Activated T-helper 1 cell treated with anti-CD3 and anti-CD28 coated beads, Interleukin-12 subunit alpha, Interleukin-12 subunit beta, Interleukin-2, Interleukin-4 antibody, amounts not matched to agents 30 ng/mL and 10 ng/mL and 1 ng/mL, durations not matched to agents 14 hours and 24 hours and 36 hours (primary cell): Measurements from ENCODE around the gene GNB1L. TPM values are rescaled to one million over a fixed set of nuclear protein-coding genes. Genes with fewer than 3 reads are reported as not detected.

Experiments used
- DNase-seq: peaks from one replicate; pipeline ENCODE4 v3.0.0; 2021; ENCODE audit warnings: low spot score
- H3K27ac Mint-ChIP-seq: one replicate; pipeline ENCODE4 v1.8.0; 2021; ENCODE audit warnings: mild to moderate bottlenecking, mixed read lengths
- H3K27me3 Mint-ChIP-seq: one replicate; pipeline ENCODE4 v1.8.0; 2022; ENCODE audit warnings: mild to moderate bottlenecking, moderate library complexity, mixed read lengths; ENCODE audit not compliant: insufficient read depth
- H3K36me3 Mint-ChIP-seq: one replicate; pipeline ENCODE4 v1.8.0; 2021; ENCODE audit warnings: low read depth, mixed read lengths
- H3K4me1 Mint-ChIP-seq: one replicate; pipeline ENCODE4 v1.8.0; 2021; ENCODE audit warnings: low read depth, mixed read lengths
- H3K4me3 Mint-ChIP-seq: one replicate; pipeline ENCODE4 v1.8.0; 2021; ENCODE audit warnings: mild to moderate bottlenecking, moderate library complexity, mixed read lengths
- H3K9me3 Mint-ChIP-seq: one replicate; pipeline ENCODE4 v1.8.0; 2021; ENCODE audit warnings: mixed read lengths
- intact Hi-C: fragments of 100-400 bp; cut with micrococcal nuclease; formaldehyde crosslinking; loops from one replicate; pipeline ENCODE4 v1.15.1; 2024
- total RNA-seq: library from RNA; stranded (reverse); gene quantifications from 2 replicates; pipeline ENCODE4 v1.2.3, GENCODE V29; 2022

The GNB1L gene
- 20.6 and 21.5 TPM in 2 replicates for total RNA-seq

- Mint-ChIP-seq H3K4me1 (peaks cover 40% of the 10 kb centered on the region), H3K36me3 (peaks cover 12% of the 10 kb centered on the region), H3K27me3 (no peaks in the 10 kb centered on the region), H3K4me3 (peak within 1 kb of the TSS; percentile 98), H3K27ac (peak within 1 kb of the TSS; percentile 91), H3K9me3 (no peaks in the 10 kb centered on the region)
- peak; percentile 97 for DNase-seq
- intact Hi-C loops, result loop anchor here (1.0 to 10.0 kb wide), 7 partner anchors 37 to 470 kb away; partner anchors contain the start of genes C22orf39, CDC45, COMT and DGCR6L
Measured at GRCh38 chr22:19854778-19855503, at the start of gene GNB1L, which contains the start of gene RTL10. TSS of gene GNB1L (minus strand) at chr22:19854874. CDS start at chr22:19821355, 33,519 bp downstream. TSS of gene RTL10 (minus strand) at chr22:19854874. CDS start at chr22:19852261, 2,613 bp downstream.

DNA sequence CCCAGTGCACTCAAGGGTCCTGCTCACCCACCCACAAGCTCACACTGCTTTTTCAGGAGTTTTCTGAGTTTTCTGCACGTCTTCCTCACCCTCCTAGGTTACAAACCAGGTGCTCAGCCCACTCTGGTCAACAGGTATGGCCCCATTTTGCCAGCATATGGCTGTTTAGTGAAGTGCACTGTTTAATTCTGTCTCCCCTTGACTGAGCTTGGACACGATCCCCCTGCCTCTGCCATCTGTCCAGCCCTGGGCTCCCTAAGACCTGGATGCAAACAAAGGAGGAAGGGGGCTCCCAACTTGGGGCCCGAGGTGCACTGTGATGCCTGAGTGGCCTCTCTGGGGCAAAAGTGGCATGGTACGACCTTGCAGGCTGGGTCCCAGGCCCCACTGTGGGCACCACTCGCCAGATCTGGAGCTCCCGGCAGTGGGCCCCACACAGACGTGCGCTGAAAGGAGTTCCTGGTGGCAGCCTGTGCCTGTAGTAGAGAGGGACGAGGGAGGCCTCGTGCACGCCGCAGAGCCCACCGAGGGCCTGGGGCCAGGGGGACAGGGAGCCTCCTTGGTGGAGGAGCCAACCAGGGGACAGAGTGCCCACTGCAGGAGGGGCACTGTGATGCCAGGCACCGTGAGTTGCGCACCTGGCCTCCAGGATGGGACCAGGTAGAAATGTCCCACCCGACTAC lies 49.6 kb upstream of the GNB1L start:
- Mint-ChIP-seq H3K27ac (no peak overlapping the region), H3K4me3 (no peak overlapping the region), H3K4me1 (no peaks in the 10 kb centered on the region), H3K27me3 (no peaks in the 10 kb centered on the region), H3K36me3 (peaks cover 3% of the 10 kb centered on the region), H3K9me3 (no peaks in the 10 kb centered on the region)
- intact Hi-C loops, result no loop called here
- no peak for DNase-seq

DNA sequence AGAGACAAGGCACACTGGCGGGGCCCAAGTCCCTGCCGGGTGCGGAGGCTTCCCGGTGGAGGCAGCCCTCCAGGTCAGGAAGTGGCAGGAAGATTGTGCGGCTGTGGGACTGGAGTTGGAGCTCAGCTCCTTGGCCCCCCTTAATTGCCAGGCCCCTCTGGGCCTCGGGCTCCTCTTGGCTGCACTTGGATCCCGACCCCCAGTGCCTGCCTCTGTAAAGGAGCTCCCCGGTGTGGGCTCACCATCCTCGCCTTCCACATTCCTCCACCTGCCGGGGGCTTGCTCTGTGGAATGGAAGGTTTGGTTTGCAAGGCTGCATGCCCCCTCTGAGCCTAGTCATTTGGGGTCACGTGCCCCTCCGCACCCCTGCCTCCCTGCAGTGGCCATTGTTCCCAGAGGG lies 48.8 kb upstream of the GNB1L start:
- Mint-ChIP-seq H3K36me3 (peaks cover 3% of the 10 kb centered on the region), H3K9me3 (no peaks in the 10 kb centered on the region)
- intact Hi-C loops, result no loop called here

GRCh38 chr22:19903031-19903430 lies 48.4 kb upstream of the GNB1L start:
- H3K36me3 Mint-ChIP-seq, result peaks cover 3% of the 10 kb centered on the region
- H3K4me3 Mint-ChIP-seq, result no peak overlapping the region
- no peak for DNase-seq
- no peak overlapping the region for H3K27ac Mint-ChIP-seq
- H3K27me3 Mint-ChIP-seq, result no peaks in the 10 kb centered on the region
- intact Hi-C loops, result no loop called here
- no peaks in the 10 kb centered on the region for H3K4me1 Mint-ChIP-seq
- H3K9me3 Mint-ChIP-seq, result no peaks in the 10 kb centered on the region

More for the DNA sequence above, 48.8 kb upstream of the GNB1L start:
- H3K27me3 Mint-ChIP-seq, result no peaks in the 10 kb centered on the region
- H3K4me3 Mint-ChIP-seq, result no peak overlapping the region
- no peaks in the 10 kb centered on the region for H3K4me1 Mint-ChIP-seq
- H3K27ac Mint-ChIP-seq, result no peak overlapping the region
- no peak for DNase-seq

GRCh38 chr22:19902245-19902715 lies 47.6 kb upstream of the GNB1L start:
- no peak overlapping the region for H3K4me3 Mint-ChIP-seq
- DNase-seq, result no peak
- H3K9me3 Mint-ChIP-seq, result no peaks in the 10 kb centered on the region
- no peaks in the 10 kb centered on the region for H3K27me3 Mint-ChIP-seq
- peaks cover 3% of the 10 kb centered on the region for H3K36me3 Mint-ChIP-seq
- H3K4me1 Mint-ChIP-seq, result no peaks in the 10 kb centered on the region
- H3K27ac Mint-ChIP-seq, result no peak overlapping the region
- intact Hi-C loops, result no loop called here

DNA sequence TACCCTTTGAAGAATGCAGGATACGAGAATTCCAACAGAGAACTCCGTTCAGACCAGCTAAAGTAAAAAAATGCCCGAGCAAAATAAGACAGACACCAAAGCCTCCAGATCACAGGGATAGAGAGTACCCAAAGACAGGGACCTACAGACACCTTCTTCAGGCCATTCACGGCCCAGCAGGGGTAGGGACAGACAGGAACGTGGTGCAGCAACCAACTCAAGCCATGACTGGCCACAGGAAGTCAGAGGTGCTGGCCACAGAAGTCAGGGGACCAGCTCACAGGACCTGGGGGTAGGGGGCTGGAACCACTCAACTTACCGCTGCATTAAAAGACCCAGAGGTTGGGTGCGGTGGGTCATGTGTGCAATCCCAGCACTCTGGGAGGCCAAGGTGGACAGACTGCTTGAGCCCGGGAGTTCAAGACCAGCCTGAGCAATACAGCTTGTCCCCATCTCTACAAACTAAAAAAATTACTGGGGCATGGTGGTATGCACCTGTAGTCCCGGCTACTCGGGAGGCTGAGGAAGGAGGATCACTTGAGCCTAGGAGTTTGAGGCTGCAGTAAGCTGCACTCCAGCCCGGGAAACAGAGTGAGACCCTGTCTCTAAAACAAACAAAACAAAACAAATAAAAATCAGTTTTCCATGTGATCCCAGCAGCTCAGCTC lies 47.0 kb upstream of the GNB1L start:
- no peaks in the 10 kb centered on the region for H3K4me1 Mint-ChIP-seq
- H3K36me3 Mint-ChIP-seq, result peaks cover 3% of the 10 kb centered on the region
- no peaks in the 10 kb centered on the region for H3K27me3 Mint-ChIP-seq
- no peak for DNase-seq
- H3K27ac Mint-ChIP-seq, result no peak overlapping the region
- no peak overlapping the region for H3K4me3 Mint-ChIP-seq
- intact Hi-C loops, result no loop called here
- no peaks in the 10 kb centered on the region for H3K9me3 Mint-ChIP-seq

GRCh38 chr22:19900707-19901436 lies 46.2 kb upstream of the GNB1L start:
- H3K36me3 Mint-ChIP-seq, result no peaks in the 10 kb centered on the region
- H3K4me3 Mint-ChIP-seq, result no peak overlapping the region
- H3K27ac Mint-ChIP-seq, result no peak overlapping the region
- no peak for DNase-seq
- H3K27me3 Mint-ChIP-seq, result no peaks in the 10 kb centered on the region
- H3K9me3 Mint-ChIP-seq, result no peaks in the 10 kb centered on the region
- H3K4me1 Mint-ChIP-seq, result no peaks in the 10 kb centered on the region
- intact Hi-C loops, result no loop called here

DNA sequence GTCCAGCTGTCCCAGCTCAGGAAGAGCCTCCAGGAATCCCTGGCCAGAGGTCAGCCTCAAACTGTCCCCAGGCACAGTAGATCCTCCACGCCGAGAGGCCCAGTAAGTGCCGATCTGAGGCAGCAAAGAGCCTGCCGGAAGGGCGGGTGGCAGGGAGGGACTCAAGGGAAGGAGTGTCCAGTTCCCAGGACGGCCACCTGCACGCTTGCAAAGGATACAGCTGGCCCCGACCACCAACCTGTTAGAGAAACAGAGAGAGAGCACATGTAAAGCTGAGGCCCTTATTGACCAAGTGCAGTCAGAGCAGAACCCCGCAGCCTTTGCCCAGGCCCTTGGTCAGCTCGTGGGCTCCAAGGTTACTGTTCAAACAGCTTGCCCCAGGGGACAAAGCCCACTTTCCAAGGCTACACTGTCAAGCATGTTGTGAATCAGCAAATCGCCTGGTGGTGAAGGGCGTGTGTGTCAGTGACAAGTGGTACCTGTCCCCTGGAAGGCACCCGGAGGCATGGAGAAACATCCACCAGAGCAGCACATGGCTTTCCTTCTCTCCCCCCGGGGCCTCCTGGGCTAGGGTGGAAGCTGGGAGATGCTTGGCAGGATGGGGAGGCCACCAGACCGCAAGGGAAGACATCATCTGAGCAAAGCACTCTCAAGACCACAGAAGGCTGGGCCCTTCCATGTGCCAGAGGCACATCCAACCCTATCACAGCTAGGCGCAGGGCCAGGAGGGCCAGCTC lies 44.3 kb upstream of the GNB1L start:
- no peak for DNase-seq
- Mint-ChIP-seq H3K27ac (peak overlapping the region; percentile 48), H3K4me3 (no peak overlapping the region), H3K27me3 (no peaks in the 10 kb centered on the region), H3K36me3 (no peaks in the 10 kb centered on the region), H3K4me1 (no peaks in the 10 kb centered on the region), H3K9me3 (no peaks in the 10 kb centered on the region)
- intact Hi-C loops, result no loop called here

- H3K27ac Mint-ChIP-seq, result no peak overlapping the region
- no peaks in the 10 kb centered on the region for H3K27me3 Mint-ChIP-seq
- H3K9me3 Mint-ChIP-seq, result no peaks in the 10 kb centered on the region
- intact Hi-C loops, result no loop called here
- DNase-seq, result no peak
- H3K36me3 Mint-ChIP-seq, result no peaks in the 10 kb centered on the region
- H3K4me1 Mint-ChIP-seq, result no peaks in the 10 kb centered on the region
- no peak overlapping the region for H3K4me3 Mint-ChIP-seq
Measured at GRCh38 chr22:19898145-19898544, 43.5 kb upstream of the GNB1L start.

- Mint-ChIP-seq H3K27me3 (no peaks in the 10 kb centered on the region), H3K9me3 (no peaks in the 10 kb centered on the region), H3K36me3 (no peaks in the 10 kb centered on the region), H3K4me3 (no peak overlapping the region), H3K27ac (no peak overlapping the region), H3K4me1 (peaks cover 4% of the 10 kb centered on the region)
- intact Hi-C loops, result no loop called here
- DNase-seq, result no peak
Measured at GRCh38 chr22:19897726-19898125, 43.1 kb upstream of the GNB1L start.

DNA sequence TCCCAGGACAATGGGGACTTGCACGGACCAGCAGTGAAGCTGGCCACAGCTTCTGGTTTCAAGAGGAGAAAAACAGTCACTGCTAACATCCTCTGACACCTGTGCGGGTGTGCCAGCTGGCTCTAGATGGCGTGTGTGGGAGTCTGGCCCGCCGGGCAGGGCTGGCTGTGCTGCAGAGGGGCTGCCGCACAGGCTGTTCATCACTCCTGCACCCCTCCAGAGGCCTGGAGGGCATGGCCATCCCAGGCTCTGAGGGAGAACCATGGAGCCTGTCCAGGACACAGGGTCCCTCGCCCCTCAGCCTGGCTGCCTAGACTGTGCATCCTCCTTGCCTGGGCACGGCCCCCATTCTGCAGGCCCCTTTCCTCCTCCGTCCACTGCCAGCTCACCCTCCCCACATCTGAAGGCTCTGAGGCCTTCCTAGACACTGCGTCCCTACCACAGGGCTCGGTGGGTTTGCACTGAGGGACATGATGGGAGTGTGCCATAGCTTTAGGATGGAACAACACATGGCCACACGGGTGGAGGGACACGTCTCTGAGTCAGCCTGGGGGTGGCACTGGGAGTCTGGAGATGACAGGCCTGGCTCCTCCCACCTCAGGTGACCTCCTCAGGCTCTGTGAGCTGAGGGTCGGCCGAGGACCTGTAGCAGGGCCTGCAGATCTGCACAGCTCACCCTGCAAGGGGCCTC lies 42.1 kb upstream of the GNB1L start:
- intact Hi-C loops, result no loop called here
- H3K9me3 Mint-ChIP-seq, result no peaks in the 10 kb centered on the region
- H3K4me1 Mint-ChIP-seq, result peaks cover 13% of the 10 kb centered on the region
- H3K27me3 Mint-ChIP-seq, result no peaks in the 10 kb centered on the region
- H3K4me3 Mint-ChIP-seq, result no peak overlapping the region
- no peak for DNase-seq
- H3K36me3 Mint-ChIP-seq, result no peaks in the 10 kb centered on the region
- no peak overlapping the region for H3K27ac Mint-ChIP-seq
